Left ventricle myocardium superior (tissue), 1 donor: Measurements from ENCODE around the gene OPCML. TPM values are rescaled to one million over a fixed set of nuclear protein-coding genes. Genes with fewer than 3 reads are reported as not detected.

Experiments used
- ATAC-seq: fragments of 200-7000 bp; cut with Tn5 transposase; one replicate; pipeline ENCODE4 v1.9.1; 2020; ENCODE audit warnings: mild to moderate bottlenecking, moderate library complexity
- DNase-seq: peaks from one replicate; pipeline ENCODE4 v3.0.0-alpha.2; 2020
- intact Hi-C: fragments of 100-400 bp; cut with micrococcal nuclease; formaldehyde crosslinking; loops from one replicate; pipeline ENCODE4 v1.11.0; 2022
- total RNA-seq: library from RNA; stranded (reverse); fragmentation: NEBNext Ultra II Directional; extraction: Animal tissue kit (Norgen Biotek cat#: 25700); gene quantifications from one replicate; pipeline ENCODE4 v1.2.1, GENCODE V29; 2021
- donor health status: DM: no; HTN: yes; CAD: no; lungs with severe emphysema.

OPCML gene
- total RNA-seq, 1 donor from 2014 or later = 0.37 TPM

DNA sequence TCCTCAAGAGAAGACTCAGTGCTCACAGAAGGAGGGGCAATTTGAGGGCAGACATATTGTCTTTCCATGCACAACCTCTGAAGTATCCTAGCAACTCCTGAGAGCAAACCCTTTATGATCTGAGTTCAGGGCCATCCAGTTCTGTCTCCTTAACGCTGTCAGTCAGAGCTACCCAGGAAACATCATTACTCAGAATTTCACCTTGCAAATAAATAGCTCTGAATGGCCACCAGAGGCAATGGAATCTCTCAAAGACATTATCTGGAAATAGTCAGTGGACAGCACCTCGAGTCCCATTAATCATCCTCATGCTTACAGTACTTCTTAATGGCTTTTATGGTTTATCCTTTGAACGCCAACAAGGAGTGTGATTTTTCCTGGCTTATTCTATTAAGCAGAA is 656.1 kb downstream of the OPCML start:
- intact Hi-C loops = no loop called here
- no peak for ATAC-seq
- no peak for DNase-seq

DNA sequence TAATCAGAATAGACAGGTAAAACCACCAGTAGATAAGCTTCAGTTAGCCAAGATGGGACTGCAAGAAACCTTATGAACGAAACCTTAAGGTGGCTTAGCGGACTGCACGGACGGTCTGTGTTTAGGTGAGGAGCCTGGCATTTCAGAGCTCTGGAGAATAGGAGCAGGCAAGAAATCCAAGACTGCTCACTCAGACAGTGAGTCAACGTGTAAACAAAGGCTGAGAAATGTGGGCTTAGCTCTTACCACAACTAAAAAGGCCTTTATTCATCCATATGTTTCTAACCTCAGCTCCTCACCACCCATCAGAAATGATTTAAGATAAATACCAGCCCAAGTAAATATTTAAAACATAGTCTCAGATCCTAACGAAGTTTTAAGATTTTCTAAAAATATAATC is 657.7 kb downstream of the OPCML start:
- DNase-seq = no peak
- no peak for ATAC-seq
- intact Hi-C loops = no loop called here

DNA sequence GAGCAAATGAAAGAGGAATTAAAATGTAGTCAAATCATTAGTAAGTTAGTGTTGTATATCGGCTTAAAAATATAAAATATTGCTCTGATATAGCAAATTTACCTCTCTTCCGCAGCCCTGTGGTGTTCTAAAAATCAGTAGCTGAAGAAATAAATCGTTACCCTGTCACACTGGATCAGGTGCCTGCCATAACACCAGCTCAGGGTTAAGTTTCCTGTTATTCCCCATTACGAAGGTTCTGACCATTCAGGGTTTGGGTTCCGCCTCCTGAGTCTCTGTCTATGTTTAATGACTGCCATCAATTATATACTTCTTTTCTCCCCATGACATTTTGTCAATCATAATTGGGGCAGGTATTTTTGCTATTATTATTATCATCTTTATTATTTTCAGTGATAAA is 658.5 kb downstream of the OPCML start:
- ATAC-seq (no peak), DNase-seq (no peak)
- intact Hi-C loops = no loop called here

DNA sequence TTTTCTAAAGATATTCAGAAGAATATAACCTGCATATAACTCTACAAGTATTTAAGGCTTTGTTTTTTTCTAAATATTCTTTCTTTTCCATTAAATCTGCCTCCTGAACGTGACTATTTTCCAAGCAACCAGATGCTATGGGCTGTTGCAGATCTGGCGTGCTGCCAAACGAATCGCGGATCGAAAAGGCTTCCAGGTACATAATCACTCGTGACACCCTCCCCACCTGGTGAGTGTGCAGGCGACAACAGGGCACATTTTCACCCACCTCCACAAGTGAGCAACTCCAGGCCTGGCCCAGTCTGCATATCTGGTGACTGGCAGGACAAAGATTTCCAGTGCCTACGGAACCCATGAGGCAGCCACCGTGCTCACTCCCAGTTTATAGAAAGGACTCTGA is 660.1 kb downstream of the OPCML start:
- DNase-seq (no peak), ATAC-seq (no peak)
- intact Hi-C loops = no loop called here

DNA sequence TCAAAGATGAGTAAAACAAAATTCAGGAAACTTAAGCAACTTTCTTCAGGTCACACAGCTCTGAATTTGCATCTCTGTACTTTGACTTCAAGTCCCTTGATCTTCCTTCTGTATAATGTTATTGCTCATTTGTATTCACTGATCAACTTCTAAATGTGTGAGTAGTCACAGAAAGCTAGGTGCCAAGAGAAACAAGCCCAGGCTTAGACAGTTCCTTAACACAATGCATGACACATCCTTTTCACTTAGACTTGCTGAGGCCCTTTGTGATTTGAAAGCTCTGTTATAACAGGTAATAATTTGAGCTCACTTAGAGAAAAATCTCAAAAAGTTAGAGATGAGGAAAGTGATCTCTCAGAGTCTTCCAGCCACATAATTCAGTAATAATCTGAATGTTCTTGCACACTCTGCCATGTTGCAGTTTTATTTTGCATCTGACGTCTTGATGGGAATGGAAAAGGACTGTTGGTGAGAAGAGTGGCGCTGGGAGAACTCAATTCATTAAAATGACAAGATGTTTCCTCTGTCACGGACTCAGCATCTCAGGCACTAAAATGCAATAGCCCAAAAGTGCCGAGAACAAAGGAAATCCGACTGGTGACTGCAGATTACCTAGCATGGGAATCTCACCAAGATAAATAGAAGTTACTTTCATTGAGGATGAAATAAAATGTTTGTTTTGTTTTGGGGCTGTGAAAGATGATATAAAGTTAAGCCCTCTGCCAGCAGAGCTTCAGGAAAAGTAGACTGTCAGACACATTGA is 665.3 kb downstream of the OPCML start:
- DNase-seq (no peak), ATAC-seq (no peak)
- intact Hi-C loops = no loop called here

DNA sequence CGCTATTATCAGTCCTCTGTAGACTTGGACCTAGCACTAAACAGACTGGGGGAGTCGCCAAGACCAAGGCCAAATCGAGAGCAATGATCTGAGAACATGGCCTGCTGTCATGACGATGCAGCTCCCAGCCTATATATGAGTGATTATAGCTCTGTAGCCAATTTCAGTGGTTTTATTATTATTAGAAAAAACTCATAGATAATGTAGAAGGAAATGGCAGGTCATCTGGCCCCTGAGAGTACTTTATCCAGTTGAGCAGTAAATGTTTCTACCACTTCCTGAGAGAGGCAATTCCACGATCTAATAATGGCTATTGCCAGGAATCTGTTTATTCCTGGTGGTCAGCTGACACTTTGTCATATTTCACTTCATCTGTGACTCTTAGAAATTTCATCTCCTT is 666.7 kb downstream of the OPCML start:
- DNase-seq = no peak
- intact Hi-C loops = no loop called here
- no peak for ATAC-seq

DNA sequence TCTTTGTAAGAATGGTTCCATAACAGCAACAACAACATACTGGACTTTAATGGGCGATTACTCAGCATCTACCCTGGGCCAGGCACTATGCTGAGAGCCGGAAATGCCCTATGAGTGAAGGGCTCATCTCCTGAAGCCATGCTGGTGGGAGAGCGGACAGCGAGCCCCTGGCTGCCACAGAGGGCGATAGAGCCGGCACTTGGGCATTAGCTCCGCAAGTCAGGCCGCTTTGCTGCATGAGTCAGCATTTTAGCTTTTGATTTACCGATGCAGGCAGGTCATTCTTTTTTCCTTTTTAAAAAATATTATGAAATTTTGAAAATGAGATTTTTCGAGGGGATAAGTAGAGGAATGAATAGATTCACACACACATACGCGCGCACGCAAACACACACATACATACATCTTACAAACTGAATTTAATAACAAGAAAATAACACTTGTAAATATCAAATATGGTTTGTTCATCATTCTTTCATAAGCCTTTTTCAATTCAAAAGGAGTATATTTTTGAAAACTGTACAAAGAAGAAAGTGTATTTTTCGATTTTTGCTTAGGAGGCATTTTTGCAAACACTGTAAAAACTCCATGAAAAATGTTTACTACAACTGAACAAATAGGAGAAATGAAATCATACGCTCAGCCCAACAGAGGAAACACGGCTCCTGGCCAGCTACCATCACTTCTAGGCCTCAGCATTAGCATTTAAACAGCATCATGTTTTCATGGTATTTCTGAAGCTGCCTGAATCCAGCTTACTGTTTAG is 667.3 kb downstream of the OPCML start:
- no peak for DNase-seq
- ATAC-seq = no peak
- intact Hi-C loops = no loop called here

DNA sequence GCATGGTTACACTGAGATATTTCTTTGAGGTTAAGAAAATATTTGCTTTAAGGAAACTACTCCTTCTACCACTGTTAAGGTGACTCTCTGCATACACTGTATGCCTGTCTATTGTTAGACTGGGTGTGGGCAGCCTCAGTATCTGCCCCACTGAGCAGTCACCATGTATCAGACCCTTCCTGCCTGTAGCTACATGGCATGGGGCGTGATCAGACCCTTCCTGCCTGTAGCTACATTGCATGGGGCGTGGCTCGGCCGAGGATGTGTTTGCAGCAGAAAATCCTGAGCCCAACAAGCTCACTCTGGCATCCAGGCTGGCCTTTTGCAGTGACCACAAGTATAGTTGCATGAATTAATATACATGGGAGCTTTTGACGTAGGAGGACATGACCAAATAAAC is 669.4 kb downstream of the OPCML start:
- ATAC-seq (no peak), DNase-seq (no peak)
- intact Hi-C loops = no loop called here

DNA sequence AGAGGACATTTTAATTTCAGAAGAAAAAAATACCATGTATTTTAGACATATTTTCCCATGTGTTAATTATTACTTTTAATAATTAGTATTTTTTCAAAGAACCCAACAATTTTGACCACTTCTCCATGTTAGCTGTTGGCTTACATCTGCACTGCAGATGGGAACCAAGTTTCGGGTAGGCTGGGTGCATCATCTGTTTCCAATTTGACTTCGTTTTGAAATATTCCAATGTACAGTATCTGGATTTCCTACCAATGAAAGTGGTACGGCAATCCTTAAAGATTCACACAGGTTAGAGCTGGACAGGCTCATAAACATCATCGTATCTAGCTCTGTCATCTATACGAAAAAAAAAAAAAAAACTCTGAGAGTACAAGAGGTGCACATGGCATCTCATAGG is 670.2 kb downstream of the OPCML start:
- intact Hi-C loops = no loop called here

DNA sequence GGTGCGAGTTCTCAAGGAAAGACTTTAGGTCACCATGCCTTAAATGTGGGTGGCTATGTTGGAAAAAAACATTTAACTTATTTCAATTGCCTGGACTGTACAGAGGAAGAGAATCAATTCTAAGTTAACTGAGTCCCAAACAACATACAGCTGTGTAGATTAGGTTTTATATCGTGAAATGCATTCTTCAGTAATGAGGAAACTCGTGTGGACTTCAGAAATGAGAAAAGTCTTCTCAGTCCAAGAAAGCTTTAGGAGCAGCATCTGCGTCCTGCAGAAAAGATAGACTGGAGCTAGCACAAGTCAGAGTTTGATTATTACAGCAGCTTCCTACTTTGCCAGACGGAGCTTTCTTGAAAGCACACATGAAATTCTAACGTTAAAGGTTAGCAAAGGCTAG is 673.0 kb downstream of the OPCML start:
- DNase-seq (no peak), ATAC-seq (no peak)
- intact Hi-C loops = no loop called here

More for the DNA sequence above, 670.2 kb downstream of the OPCML start:
- DNase-seq (no peak), ATAC-seq (no peak)

DNA sequence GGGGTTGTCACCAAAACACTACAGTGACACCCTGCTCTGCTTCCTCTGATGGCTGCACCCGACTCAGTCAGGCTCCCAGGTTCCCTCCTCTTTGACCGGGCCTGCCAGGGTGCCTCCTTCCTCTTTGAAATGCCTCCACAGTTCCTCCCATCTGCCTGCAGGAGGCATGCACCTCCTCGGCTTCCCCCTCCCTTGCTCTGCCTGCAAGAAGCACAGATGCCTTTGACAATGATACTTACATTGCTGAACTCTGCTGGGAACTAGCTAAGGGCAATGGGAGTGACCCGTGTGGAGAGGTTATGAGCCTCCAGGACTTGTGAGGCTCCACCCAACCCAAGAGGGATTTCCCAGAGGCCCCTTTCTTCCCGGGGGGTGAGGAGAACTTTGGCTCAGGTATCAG is 674.1 kb downstream of the OPCML start:
- ATAC-seq = no peak
- DNase-seq = no peak
- intact Hi-C loops = no loop called here

DNA sequence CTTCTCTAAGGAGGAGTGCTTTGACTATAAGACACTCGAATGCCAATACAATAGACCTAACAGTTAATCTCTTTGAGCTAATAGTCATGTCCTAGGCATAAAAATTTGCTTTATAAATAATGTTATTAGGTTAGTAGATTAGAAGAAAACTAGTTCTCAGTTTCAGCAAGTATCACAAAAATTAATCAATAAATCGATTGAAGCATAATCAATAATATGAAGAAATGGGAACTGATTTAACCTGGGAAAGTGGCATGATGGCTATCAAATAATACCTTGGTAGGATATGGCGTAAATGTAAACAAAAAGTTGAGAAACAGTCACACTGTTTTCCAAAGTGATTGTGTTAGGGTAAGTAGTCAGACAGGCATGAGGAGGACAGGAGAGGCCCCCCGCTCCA is 676.3 kb downstream of the OPCML start:
- ATAC-seq (no peak), DNase-seq (no peak)
- intact Hi-C loops = no loop called here

DNA sequence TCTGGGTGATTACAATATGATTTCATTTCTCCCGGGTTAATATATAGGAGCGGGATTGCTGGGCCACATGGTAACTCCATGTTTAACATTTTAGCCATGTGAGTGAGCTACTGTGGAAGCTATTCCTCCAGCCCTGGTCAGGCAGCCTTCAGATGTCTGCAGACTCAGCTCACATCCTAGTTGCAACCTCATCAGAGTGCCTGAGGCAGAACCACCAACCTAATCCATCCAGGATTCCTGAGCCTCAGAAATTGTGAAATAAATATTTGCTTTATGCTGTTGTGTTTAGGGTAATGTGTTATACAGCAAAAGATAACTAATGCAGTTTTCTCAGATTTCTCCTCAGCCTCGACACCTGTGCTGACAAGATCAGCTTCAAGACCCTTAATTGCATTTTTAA is 676.8 kb downstream of the OPCML start:
- ATAC-seq (no peak), DNase-seq (no peak)
- intact Hi-C loops = no loop called here

DNA sequence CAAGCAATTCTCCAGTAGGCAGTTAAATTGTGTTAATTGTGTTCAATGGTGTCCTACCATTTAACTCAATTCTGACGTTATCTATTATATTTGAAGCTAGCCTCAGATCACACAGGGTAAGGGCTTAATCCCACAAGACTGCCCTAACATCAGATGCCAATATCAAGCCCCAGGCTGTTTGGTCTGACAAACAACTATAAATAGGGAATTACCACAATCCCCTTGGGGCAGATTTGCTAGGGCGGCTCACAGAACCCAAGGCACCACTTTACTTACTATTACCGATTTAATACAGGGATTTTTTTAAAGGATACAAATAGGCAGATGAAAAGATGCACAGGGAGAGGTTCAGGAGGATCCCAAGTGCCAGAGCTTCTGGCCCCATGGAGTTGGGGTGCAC is 678.4 kb downstream of the OPCML start:
- ATAC-seq (no peak), DNase-seq (no peak)
- intact Hi-C loops = no loop called here

DNA sequence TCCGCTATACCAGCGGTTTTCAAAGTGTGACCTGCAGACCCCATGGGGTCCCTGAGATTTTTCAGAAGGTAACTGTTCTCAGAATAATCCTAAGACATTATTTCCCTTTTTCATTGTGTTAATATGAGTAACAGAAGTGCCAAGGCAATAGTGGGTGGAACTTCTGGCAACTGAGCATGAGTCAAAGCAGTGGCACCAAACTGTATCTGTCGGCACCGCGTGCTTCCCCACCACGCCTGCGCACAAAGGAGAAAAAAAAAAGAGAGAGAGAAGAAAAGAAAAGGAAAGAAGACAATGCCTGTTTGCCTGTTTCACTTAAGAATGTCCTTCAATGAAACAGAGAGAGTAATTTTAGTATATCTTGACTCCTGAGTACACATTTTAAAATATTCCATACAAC is 679.9 kb downstream of the OPCML start:
- ATAC-seq = no peak
- no peak for DNase-seq
- intact Hi-C loops = no loop called here

DNA sequence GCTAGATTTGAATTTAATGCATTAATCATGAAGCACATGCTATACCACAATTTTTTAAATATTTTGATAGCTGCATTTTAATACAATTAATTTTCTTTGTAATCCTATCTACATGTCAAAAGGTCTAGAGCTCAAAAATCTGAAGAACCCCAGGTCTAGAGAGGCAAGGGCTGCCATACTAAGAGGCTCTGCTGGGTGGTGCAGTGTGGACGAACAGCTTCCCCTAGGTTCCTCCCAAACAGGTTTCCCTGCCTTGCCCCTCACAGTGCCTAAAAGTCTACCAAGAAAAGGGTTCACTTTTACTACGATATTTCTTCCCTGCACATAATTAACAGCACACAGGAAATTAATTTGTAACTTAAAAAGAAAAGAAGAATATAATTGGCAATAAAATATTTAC is 681.1 kb downstream of the OPCML start:
- intact Hi-C loops = no loop called here

DNA sequence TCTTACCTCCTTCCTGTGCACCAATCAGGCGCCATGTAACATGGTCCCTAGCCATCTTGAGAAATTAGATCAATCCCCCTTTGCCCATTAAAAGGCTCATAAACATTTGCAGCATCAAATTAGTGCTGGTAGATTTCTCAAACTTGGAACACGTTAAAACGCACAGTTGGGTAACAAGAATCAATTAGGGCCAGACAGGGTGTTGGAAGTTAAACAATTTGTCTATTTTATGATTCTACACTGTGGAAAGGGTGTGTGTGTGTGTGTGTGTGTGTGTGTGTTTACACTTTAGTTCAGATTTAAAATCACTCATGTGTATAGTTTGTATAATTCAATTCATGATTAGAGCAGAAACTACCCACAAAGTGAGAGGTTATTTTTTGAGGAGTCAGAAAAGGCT is 682.0 kb downstream of the OPCML start:
- DNase-seq (no peak), ATAC-seq (no peak)
- intact Hi-C loops = no loop called here

More for the DNA sequence above, 681.1 kb downstream of the OPCML start:
- no peak for DNase-seq
- no peak for ATAC-seq

DNA sequence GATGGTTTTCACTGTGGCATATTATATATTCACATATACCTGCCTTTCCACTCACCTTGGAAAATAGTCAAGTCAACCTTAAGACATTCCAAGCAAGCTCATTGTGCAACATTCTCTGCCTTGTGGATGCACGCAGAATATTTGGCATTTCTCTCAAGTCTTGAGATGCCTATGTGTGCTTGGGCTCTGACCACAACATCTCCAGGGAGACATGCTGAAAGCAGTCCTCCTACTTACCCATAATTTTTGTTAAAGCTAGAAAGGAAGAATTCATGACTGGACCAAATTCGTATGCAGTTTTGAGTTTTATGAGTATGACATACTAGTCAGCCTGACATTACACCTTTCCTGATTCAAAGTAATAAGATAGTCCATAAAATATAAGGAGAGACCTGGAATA is 684.0 kb downstream of the OPCML start:
- DNase-seq = no peak
- intact Hi-C loops = no loop called here
- no peak for ATAC-seq

DNA sequence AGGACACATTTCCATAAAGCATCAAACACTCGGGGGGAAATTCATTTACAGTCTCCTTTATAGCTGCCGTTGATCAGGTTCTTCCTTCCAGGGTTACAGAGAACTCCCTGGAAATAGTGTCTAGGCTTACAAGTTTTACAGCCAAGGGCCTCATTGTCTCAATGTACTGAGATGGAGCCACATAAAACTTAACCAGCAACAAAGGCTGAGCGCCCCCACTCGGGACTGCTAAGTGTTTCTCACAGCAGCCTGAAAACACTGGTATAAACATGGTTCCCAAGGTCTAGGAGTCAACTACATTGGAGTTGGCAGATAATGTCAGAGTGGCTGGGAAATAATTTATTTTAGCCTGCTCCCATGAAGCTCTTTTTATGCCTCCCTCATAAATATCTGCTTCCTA is 686.2 kb downstream of the OPCML start:
- intact Hi-C loops = no loop called here
- ATAC-seq (no peak), DNase-seq (no peak)

DNA sequence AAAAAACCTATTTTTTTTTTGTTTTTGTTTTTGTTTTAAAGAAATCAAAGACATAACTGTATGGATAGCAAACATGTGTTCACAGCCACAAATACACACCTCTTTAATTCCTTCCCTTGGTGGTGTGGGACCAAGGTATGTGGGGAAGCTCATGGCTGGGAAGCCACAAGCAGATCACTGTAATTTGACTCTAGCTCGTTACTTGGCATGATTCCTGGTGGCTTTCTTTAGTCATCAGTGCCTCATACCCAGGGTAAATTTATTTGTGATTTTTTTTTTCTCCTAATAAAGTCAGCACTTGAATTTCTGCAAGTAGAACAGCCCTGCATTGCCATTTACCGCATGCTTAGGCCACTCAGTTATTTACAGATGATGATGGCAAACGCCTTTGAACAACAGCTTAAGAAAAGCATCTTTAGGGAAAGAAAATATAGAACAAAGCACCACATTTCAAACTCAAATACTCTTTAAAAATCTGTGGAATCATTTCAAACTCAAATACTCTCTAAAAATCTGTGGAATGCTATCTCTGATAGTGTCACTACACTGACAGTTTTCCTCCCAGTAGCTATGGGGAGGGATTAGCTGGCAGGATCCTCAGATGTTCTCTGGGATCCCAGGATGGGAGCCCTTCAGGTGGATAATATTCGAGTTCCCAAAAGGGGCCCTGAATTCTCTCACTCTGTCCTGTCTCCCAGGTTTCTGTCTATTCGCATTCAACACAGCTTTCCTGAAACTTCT is 687.2 kb downstream of the OPCML start:
- intact Hi-C loops = no loop called here
- DNase-seq = no peak
- no peak for ATAC-seq
